WTC11 (cell line): Measurements from ENCODE around the gene CHRNA3. TPM values are rescaled to one million over a fixed set of nuclear protein-coding genes. Genes with fewer than 3 reads are reported as not detected.

ENCODE experiments used
- AR ChIP-seq: fragments of 250-450 bp; sonication (Bioruptor Pico); IDR thresholded peaks from 2 replicates; pipeline ENCODE4 v1.9.0; 2021; ENCODE audit warnings: mild to moderate bottlenecking
- ARID4B ChIP-seq: sonication (generic); formaldehyde crosslinking; IDR thresholded peaks from 2 replicates; pipeline ENCODE4 v1.8.0; 2023; ENCODE audit warnings: missing genetic modification reagents, mild to moderate bottlenecking, borderline replicate concordance
- ATF3 ChIP-seq: sonication (generic); formaldehyde crosslinking; conservative IDR thresholded peaks from 2 replicates; pipeline ENCODE4 v1.8.1; 2022; ENCODE audit warnings: mild to moderate bottlenecking, missing genetic modification reagents
- CTCF ChIP-seq: fragments of 200-600 bp; IDR thresholded peaks from 2 replicates; pipeline ENCODE4 v1.8.0; 2022; ENCODE audit warnings: antibody characterized with exemption
- ELF4 ChIP-seq: sonication (generic); formaldehyde crosslinking; IDR thresholded peaks from 2 replicates; pipeline ENCODE4 v1.8.1; 2022; ENCODE audit warnings: low read depth, mild to moderate bottlenecking, moderate library complexity, missing genetic modification reagents
- FOXJ3 ChIP-seq: sonication (generic); formaldehyde crosslinking; IDR thresholded peaks from 2 replicates; pipeline ENCODE4 v1.9.0; 2021; ENCODE audit warnings: missing genetic modification reagents, mild to moderate bottlenecking, borderline replicate concordance
- FOXP1 ChIP-seq: sonication (generic); formaldehyde crosslinking; IDR thresholded peaks from 2 replicates; pipeline ENCODE4 v1.8.0; 2022; ENCODE audit warnings: missing genetic modification reagents, mild to moderate bottlenecking, moderate library complexity, borderline replicate concordance
- KAT7 ChIP-seq: sonication (generic); formaldehyde crosslinking; IDR thresholded peaks from 2 replicates; pipeline ENCODE4 v1.8.1; 2023; ENCODE audit warnings: missing genetic modification reagents, mild to moderate bottlenecking, borderline replicate concordance
- MAX ChIP-seq: sonication (generic); formaldehyde crosslinking; IDR thresholded peaks from 2 replicates; pipeline ENCODE4 v1.8.0; 2022; ENCODE audit warnings: mild to moderate bottlenecking, missing genetic modification reagents
- NR1H2 ChIP-seq: sonication (generic); formaldehyde crosslinking; IDR thresholded peaks from 2 replicates; pipeline ENCODE4 v1.9.0; 2021; ENCODE audit warnings: mild to moderate bottlenecking, moderate library complexity, missing genetic modification reagents
- NR3C1 ChIP-seq: sonication (generic); formaldehyde crosslinking; conservative IDR thresholded peaks from 2 replicates; pipeline ENCODE4 v1.8.1; 2023; ENCODE audit warnings: low read depth, mild to moderate bottlenecking, missing genetic modification reagents
- PREB ChIP-seq: sonication (generic); formaldehyde crosslinking; IDR thresholded peaks from 2 replicates; pipeline ENCODE4 v1.8.1; 2022; ENCODE audit warnings: mild to moderate bottlenecking, missing genetic modification reagents, moderate library complexity, borderline replicate concordance
- SMAD3 ChIP-seq: sonication (generic); formaldehyde crosslinking; IDR thresholded peaks from 2 replicates; pipeline ENCODE4 v1.8.0; 2022; ENCODE audit warnings: missing genetic modification reagents, mild to moderate bottlenecking, borderline replicate concordance
- SP1 ChIP-seq: sonication (generic); formaldehyde crosslinking; conservative IDR thresholded peaks from 2 replicates; pipeline ENCODE4 v1.8.1; 2022; ENCODE audit warnings: missing genetic modification reagents
- STAT6 ChIP-seq: sonication (generic); formaldehyde crosslinking; conservative IDR thresholded peaks from 2 replicates; pipeline ENCODE4 v1.8.1; 2023; ENCODE audit warnings: mild to moderate bottlenecking, low read depth, missing genetic modification reagents, moderate library complexity
- USF1 ChIP-seq: sonication (generic); formaldehyde crosslinking; IDR thresholded peaks from 2 replicates; pipeline ENCODE4 v1.8.0; 2022; ENCODE audit warnings: mild to moderate bottlenecking, missing genetic modification reagents
- ZNF138 ChIP-seq: sonication (generic); formaldehyde crosslinking; conservative IDR thresholded peaks from 2 replicates; pipeline ENCODE4 v1.8.1; 2022; ENCODE audit warnings: mild to moderate bottlenecking, moderate library complexity, missing genetic modification reagents
- ZNF232 ChIP-seq: sonication (generic); formaldehyde crosslinking; IDR thresholded peaks from 2 replicates; pipeline ENCODE4 v1.8.0; 2022; ENCODE audit warnings: mild to moderate bottlenecking, missing genetic modification reagents
- ZNF317 ChIP-seq: sonication (generic); formaldehyde crosslinking; IDR thresholded peaks from 2 replicates; pipeline ENCODE4 v1.8.1; 2023; ENCODE audit warnings: low read depth, mild to moderate bottlenecking, moderate library complexity, missing genetic modification reagents, borderline replicate concordance
- ZNF396 ChIP-seq: fragments of 250-450 bp; sonication (Bioruptor Pico); IDR thresholded peaks from 2 replicates; pipeline ENCODE4 v1.8.0; 2021; ENCODE audit warnings: mild to moderate bottlenecking, moderate library complexity, borderline replicate concordance
- ZSCAN18 ChIP-seq: fragments of 250-450 bp; sonication (Bioruptor Pico); IDR thresholded peaks from 2 replicates; pipeline ENCODE4 v2.1.2; 2022; ENCODE audit warnings: mild to moderate bottlenecking, moderate library complexity
- total RNA-seq: library from RNA; stranded (reverse); gene quantifications from 3 replicates; pipeline ENCODE4 v1.2.3, GENCODE V29; 2021

CHRNA3 gene
- total RNA-seq, 1 experiment from 2014 or later: 4.4 TPM

- peak; percentile 93; the same call in 1 of the 2 replicates for TF ChIP-seq ARID4B
- TF ChIP-seq PREB (CRISPR knock-in tag): no peak
- TF ChIP-seq ATF3: peak; percentile 62; the same call in 1 of the 2 replicates
- TF ChIP-seq FOXP1: peak; percentile 97
- no peak for TF ChIP-seq STAT6 (CRISPR knock-in tag)
- peak; percentile 95 for TF ChIP-seq SP1 (CRISPR knock-in tag)
- TF ChIP-seq NR1H2 (CRISPR knock-in tag): peak; percentile 76
- peak; percentile 45; the same call in 1 of the 2 replicates for TF ChIP-seq ELF4 (CRISPR knock-in tag)
- peak; percentile 72 for TF ChIP-seq ZNF317 (CRISPR knock-in tag)
- TF ChIP-seq ZNF232 (CRISPR knock-in tag): no peak
- peak; percentile 73; the same call in 1 of the 2 replicates for TF ChIP-seq USF1
- 0 out of 2 replicates have a peak, but pooled peaks have one; percentile 54 for TF ChIP-seq ZNF138 (CRISPR knock-in tag)
- TF ChIP-seq AR (CRISPR knock-in tag): no peak
- no peak for TF ChIP-seq FOXJ3 (CRISPR knock-in tag)
- no peak for TF ChIP-seq CTCF
- TF ChIP-seq NR3C1 (CRISPR knock-in tag): no peak
- TF ChIP-seq MAX (CRISPR knock-in tag): peak; percentile 99
- TF ChIP-seq KAT7: peak; percentile 59; the same call in 1 of the 2 replicates
- TF ChIP-seq SMAD3 (CRISPR knock-in tag): peak; percentile 89
- no peak for TF ChIP-seq ZNF396 (CRISPR knock-in tag)
- no peak for TF ChIP-seq ZSCAN18 (CRISPR knock-in tag)
Measured at GRCh38 chr15:78641102-78641748, 20.4 kb upstream of the CHRNA3 start, which contains the start of gene CHRNB4 (continued).
